SW480 (cell line): ENCODE results near the gene FAM133A.

Experiments used
- DNase-seq: peaks from one replicate; pipeline ENCODE4 v3.0.0-alpha.2; 2016; ENCODE audit warnings: low spot score

The FAM133A gene

GRCh38 chrX:93673869-93674271, at the start of gene FAM133A:
Gene FAM133A (plus strand): TSS chrX:93674206. CDS start chrX:93709420, 35,214 bp downstream.
- no peak for DNase-seq

GRCh38 chrX:93637591-93637990, 36.4 kb upstream of the FAM133A start:
- DNase-seq = no peak

- DNase-seq = no peak
Observed at GRCh38 chrX:93649381-93649780, 24.6 kb upstream of the FAM133A start.

GRCh38 chrX:93660575-93660974, 13.4 kb upstream of the FAM133A start:
- DNase-seq = no peak

GRCh38 chrX:93673056-93673868, 744 bp upstream of the FAM133A start, which contains the start of gene NAP1L3:
Gene NAP1L3 (minus strand): TSS chrX:93673578. CDS start chrX:93673304, 274 bp downstream.
- no peak for DNase-seq

GRCh38 chrX:93695981-93696380, 22.0 kb downstream of the FAM133A start:
- no peak for DNase-seq

GRCh38 chrX:93703701-93704100, 29.7 kb downstream of the FAM133A start:
- DNase-seq = no peak

GRCh38 chrX:93711076-93711475, 37.1 kb downstream of the FAM133A start:
- DNase-seq = no peak

- DNase-seq = no peak
Observed at GRCh38 chrX:93741811-93742210, 67.8 kb downstream of the FAM133A start.

GRCh38 chrX:93760163-93760562, 86.2 kb downstream of the FAM133A start:
- DNase-seq = no peak
